Measurements from ENCODE around the gene MFGE8.
A peak's percentile ranks its signal among the peaks of the same experiment; 100 is the strongest.

MFGE8 gene

GRCh38 chr15:88912500-88912921 is 668 bp downstream of the MFGE8 start:
- DNase-seq: no peak
- in situ Hi-C loops (cut with HindIII; ENCODE audit: low pct_ligation_motif_present, low sequenced_read_pairs): loop anchor here (25.0 kb wide), 1 partner anchor 100 kb away; no protein-coding TSS in a partner anchor
- TF ChIP-seq, protein P1, sequence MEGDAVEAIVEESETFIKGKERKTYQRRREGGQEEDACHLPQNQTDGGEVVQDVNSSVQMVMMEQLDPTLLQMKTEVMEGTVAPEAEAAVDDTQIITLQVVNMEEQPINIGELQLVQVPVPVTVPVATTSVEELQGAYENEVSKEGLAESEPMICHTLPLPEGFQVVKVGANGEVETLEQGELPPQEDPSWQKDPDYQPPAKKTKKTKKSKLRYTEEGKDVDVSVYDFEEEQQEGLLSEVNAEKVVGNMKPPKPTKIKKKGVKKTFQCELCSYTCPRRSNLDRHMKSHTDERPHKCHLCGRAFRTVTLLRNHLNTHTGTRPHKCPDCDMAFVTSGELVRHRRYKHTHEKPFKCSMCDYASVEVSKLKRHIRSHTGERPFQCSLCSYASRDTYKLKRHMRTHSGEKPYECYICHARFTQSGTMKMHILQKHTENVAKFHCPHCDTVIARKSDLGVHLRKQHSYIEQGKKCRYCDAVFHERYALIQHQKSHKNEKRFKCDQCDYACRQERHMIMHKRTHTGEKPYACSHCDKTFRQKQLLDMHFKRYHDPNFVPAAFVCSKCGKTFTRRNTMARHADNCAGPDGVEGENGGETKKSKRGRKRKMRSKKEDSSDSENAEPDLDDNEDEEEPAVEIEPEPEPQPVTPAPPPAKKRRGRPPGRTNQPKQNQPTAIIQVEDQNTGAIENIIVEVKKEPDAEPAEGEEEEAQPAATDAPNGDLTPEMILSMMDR (IDR thresholded peaks at IDR 0.05; ENCODE audit: low read depth, low read length, missing control alignments): no peak
- Histone ChIP-seq H3K4me3 (ENCODE audit: low read depth, low read length) (peak overlapping the region; percentile 76), H3K27ac (peak overlapping the region; percentile 66), H3K36me3 (replicated peaks) (peaks cover 14% of the 10 kb centered on the region), H3K27me3 (replicated peaks) (no peaks in the 10 kb centered on the region)

DNA sequence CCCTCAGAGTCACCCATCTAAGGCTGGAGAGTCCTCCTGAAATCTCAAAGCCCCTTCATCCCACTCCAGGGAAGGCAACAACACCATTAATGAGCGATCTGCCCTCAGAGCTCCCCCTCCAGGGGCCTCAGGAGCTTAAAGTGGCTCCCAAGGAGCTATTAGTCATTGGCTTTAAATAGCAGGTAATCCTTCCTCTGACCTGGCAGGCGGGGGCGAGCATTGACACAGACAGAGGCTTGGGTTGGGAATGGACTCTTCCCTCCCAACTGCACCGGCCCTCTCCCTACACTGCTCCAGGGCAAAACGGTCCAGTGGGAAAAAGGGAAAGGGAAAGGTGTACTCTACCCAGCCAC is 1.4 kb downstream of the MFGE8 start:
- TF ChIP-seq, protein P1 (IDR thresholded peaks at IDR 0.05; ENCODE audit: low read depth, low read length, missing control alignments): no peak
- Histone ChIP-seq H3K4me3 (ENCODE audit: low read depth, low read length) (peak overlapping the region; percentile 76), H3K36me3 (replicated peaks) (peaks cover 16% of the 10 kb centered on the region), H3K27me3 (replicated peaks) (no peaks in the 10 kb centered on the region), H3K27ac (no peak overlapping the region)
- in situ Hi-C loops (cut with HindIII; ENCODE audit: low pct_ligation_motif_present, low sequenced_read_pairs): loop anchor here (25.0 kb wide), 1 partner anchor 101 kb away; no protein-coding TSS in a partner anchor
- no peak for DNase-seq

- Histone ChIP-seq H3K4me3 (ENCODE audit: low read depth, low read length) (no peak overlapping the region), H3K27ac (no peak overlapping the region), H3K36me3 (replicated peaks) (peaks cover 28% of the 10 kb centered on the region), H3K27me3 (replicated peaks) (no peaks in the 10 kb centered on the region)
- DNase-seq: no peak
- in situ Hi-C loops (cut with HindIII; ENCODE audit: low pct_ligation_motif_present, low sequenced_read_pairs): loop anchor here (25.0 kb wide), 1 partner anchor 102 kb away; no protein-coding TSS in a partner anchor
- TF ChIP-seq, protein P1 (IDR thresholded peaks at IDR 0.05; ENCODE audit: low read depth, low read length, missing control alignments): no peak
These were observed 3.0 kb downstream of the MFGE8 start for GRCh38 chr15:88909956-88910831.

- TF ChIP-seq, protein P1 (IDR thresholded peaks at IDR 0.05; ENCODE audit: low read depth, low read length, missing control alignments): no peak
- Histone ChIP-seq H3K36me3 (replicated peaks) (peaks cover 32% of the 10 kb centered on the region), H3K4me3 (ENCODE audit: low read depth, low read length) (no peak overlapping the region), H3K27me3 (replicated peaks) (no peaks in the 10 kb centered on the region), H3K27ac (no peak overlapping the region)
- in situ Hi-C loops (cut with HindIII; ENCODE audit: low pct_ligation_motif_present, low sequenced_read_pairs): loop anchor here (25.0 kb wide), 1 partner anchor 103 kb away; no protein-coding TSS in a partner anchor
- no peak for DNase-seq
These were observed 4.2 kb downstream of the MFGE8 start for GRCh38 chr15:88908697-88909621.

DNA sequence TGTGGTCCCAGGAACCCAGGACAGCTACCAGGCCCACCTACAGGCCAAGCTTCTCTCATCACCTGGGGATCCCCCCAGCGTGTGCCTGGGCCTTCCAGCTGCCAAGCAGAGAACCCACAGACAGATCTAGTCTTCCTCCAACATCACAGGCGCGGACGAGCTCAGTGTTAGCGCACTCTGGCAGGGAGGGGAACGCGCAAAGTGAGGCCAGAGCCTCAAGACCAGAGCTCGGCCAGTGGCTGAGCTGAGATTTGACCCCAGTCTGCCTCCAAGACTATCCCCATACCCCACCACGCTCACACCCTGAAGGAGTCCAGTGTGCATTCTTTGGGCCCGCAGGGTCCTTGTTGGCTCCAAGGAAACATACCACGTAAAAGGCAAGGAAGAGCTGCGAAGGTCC is 5.1 kb downstream of the MFGE8 start:
- TF ChIP-seq, protein P1 (IDR thresholded peaks at IDR 0.05; ENCODE audit: low read depth, low read length, missing control alignments): no peak
- in situ Hi-C loops (cut with HindIII; ENCODE audit: low pct_ligation_motif_present, low sequenced_read_pairs): loop anchor here (25.0 kb wide), 1 partner anchor 104 kb away; no protein-coding TSS in a partner anchor
- Histone ChIP-seq H3K27me3 (replicated peaks) (no peaks in the 10 kb centered on the region), H3K36me3 (replicated peaks) (peaks cover 34% of the 10 kb centered on the region), H3K4me3 (ENCODE audit: low read depth, low read length) (no peak overlapping the region), H3K27ac (no peak overlapping the region)
- DNase-seq: no peak

Measured in brain microvascular endothelial cell (primary cell).